Liver (tissue), 3 donors: Measurements from ENCODE around the gene TNK2.
"Not testable (repeated sequence)": the region's sequence is repeated elsewhere in the genome, so short reads cannot be mapped to it uniquely, and the experiment has no call there.

ENCODE experiments used
- CTCF ChIP-seq: fragments of 150-350 bp; IDR thresholded peaks from 2 replicates; pipeline ENCODE4 v1.5.1; 2017; ENCODE audit warnings: improper control_type of control experiment, low read depth, low read length; ENCODE audit not compliant: missing input control
- MAX ChIP-seq: IDR thresholded peaks from 2 replicates; pipeline ENCODE4 v1.6.1; 2016; ENCODE audit warnings: antibody characterized with exemption
- RAD21 ChIP-seq, 2 donors: IDR thresholded peaks; 2 replicates each; pipeline ENCODE4 v1.6.1; 2016; ENCODE audit warnings: antibody characterized with exemption in 2 of 2, mild to moderate bottlenecking in 2 of 2
- REST ChIP-seq: IDR thresholded peaks from 2 replicates; pipeline ENCODE4 v1.6.1; 2016; ENCODE audit warnings: antibody characterized with exemption, mild to moderate bottlenecking
- donor health status: healthy.
- donor health status: healthy.

- not testable (repeated sequence) for TF ChIP-seq RAD21 (IDR thresholded peaks at IDR 0.05); CTCF; REST; MAX
Measured at GRCh38 chr3:195862318-195862717, 46.0 kb downstream of the TNK2 start.
